HG02588 (cell line): ENCODE measurements around the gene IGF2.

Experiments used
- ATAC-seq: cut with Tn5 transposase; IDR thresholded peaks from one replicate; pipeline ENCODE4 v1.9.1; 2021; ENCODE audit warnings: mild to moderate bottlenecking, moderate library complexity; ENCODE audit not compliant: unreplicated experiment

IGF2 gene

GRCh38 chr11:2105511-2105910 is 33.7 kb downstream of the IGF2 start:
- no peak for ATAC-seq

DNA sequence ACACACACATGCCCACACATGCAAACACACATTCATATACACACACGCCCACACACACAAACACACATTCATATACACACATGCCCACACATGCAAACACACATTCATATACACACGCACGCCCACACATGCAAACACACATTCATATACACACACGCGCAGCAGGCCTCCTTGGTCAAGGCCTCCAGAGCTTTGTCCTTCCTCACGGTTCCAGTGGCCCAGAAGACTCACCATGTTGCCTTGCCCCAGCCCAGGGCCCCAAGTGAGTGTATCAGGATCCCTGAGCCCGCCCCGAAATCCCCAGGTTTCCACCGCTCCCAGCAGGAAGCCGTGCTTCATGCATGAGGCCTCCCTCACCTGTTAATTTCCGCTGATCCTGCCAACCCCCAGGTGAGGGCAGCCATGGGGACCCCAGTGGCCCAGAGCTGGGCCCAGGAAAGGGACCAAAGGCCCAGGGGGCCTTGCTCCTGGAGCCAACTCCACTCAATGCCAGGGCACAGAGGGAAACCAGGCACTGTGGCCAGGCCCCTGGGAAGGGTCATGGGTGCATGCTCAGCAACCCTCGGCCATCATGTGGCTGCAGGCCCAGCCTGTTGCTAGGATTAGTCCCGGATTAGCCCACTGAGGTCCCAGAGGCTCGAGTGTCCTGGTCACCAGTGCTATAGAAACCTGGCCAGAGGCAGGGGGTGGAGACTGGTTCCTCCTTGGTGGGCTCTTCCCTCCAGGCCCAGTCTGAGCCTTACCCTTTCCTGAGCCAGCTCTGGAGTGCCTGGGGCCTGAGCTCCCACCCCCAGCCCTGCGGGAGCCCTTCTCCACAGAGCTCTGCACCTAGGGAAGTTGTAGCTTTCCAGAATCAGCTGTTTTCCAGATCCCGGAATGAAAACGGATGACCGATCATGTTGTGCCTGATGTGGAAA is 34.4 kb downstream of the IGF2 start:
- no peak for ATAC-seq

- no peak for ATAC-seq
Observed at GRCh38 chr11:2103668-2104523, 35.3 kb downstream of the IGF2 start.

DNA sequence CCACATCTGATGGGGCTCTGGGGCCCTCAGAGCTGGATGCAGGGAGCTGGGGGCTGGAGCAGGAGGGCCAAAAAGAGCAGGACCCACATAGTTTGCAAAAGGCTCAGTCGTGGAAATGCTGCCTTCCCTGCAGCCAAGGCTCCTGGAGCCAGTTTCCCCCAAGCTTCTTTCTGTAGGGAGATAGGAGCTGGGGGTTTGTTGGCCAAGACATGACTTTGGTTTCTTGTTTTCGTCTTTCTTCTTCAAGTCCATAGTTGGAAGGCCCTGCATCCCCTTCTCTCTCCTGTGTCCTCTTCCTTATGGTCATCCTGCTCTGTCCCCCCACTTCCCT is 36.3 kb downstream of the IGF2 start:
- ATAC-seq = no peak

DNA sequence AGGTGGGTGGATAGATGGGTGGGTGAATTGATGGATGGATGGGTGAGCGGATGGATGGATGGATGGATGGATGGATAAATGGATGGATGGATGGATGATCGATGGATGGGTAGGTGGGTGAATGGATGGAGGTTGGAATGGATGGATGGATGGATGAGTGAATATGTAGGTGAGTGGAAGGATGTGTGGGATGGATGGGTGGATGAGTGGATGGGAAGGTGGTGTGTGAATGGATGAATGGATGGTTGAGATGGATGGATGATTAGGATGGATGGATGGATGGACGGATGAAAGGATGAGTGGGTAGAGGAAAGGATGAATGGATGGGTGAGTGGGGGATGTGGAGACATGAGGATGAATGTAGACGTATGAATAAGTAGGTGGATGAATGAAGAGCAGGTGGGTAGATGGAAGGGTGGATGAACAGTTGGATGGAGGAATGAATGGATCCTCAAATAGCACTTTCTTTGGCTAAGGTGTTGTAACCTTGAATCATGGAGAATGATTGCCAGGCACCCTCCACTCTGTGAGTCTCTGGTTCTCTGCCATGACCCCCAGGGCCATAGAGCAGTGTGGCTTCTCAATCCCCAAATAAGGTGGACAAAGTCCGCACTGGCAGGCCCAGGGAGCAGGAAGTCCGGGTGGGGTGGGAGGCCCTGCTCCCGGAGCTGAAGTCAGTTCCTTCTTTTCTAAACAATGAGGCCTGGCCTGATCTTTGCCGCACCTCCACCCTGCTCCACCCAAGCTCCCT is 36.9 kb downstream of the IGF2 start:
- no peak for ATAC-seq

- ATAC-seq = no peak
Observed at GRCh38 chr11:2101171-2101675, 38.0 kb downstream of the IGF2 start.

- ATAC-seq = no peak
Observed at GRCh38 chr11:2100361-2101170, 38.6 kb downstream of the IGF2 start.

DNA sequence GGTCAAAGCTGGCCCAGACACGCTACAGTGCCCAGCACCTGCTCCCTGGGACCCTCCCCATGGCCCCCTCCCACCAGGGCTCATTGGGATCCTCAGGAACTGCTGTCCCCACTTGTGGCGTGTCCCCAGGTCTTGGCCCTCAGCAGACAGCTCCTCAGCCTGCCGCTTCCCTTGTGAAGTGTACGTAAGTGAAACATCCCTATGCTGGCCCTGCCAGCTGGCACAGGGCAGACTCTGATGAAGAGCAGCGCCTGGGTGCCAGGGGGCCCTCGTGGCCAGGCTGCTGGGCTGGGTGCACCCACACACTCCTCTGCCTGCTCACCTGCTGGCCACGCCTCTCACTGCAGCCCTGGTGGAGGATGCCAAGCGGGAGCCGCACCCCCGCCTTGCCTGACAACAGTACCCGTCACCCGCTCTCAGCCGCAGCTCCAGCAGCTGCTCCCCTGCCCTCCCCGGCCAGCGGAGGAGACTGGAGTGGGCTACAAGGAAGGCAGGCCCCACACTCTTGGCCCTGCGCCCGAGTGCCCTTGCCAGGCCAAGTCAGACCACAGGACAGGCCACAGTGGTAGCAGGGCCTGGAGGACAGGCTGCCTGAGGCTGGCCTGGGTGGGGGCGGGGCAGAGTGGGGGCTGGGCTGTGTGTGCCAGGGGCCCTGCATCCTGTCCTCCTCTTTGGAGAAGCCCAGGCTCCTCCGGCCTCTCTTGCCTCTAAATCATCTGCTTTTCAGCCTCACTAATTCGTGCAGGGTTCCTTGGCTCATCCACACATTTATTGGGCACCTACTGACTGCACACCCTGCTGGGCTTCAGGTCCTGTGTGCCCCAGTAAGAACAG is 39.5 kb downstream of the IGF2 start:
- no peak for ATAC-seq

DNA sequence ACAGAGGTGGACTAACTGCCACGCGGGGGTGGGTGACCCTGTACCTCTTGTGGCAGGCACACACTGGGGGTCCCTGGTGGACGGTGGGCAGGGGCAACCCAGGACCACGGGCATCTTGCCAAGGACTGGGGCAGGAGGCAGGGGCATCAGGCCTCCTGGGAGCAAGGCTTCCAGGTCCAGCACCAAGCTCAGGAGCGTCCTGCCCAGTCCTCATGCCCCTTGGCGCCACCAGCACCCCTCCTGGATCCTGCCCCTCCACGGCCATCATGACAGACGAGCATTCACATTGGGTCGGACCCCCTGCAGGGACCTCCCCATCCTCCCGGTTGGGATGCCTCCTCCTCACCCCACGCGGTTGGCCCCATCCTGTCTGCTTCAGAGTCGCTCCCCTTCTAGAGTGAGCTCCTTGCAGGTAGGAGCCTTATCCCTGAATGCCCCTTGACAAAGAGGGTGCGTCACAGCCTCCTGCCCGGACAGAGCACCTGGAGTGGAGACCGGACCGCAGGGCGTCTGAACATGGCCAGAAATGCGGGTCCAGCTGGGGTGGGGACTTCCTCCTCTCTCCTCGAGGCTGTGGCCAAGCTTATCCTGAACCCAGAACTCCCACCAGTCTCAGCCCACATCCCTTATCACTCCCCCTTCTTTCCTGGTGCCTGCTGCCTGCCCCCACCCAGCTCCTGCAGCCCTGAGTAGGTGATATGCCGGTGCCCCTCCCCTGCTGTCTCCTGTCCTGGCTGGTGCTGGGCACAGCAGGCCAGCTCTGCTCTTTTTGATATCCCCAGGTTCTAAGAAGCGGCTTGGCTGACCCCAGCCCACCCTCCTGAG is 40.3 kb downstream of the IGF2 start:
- no peak for ATAC-seq

DNA sequence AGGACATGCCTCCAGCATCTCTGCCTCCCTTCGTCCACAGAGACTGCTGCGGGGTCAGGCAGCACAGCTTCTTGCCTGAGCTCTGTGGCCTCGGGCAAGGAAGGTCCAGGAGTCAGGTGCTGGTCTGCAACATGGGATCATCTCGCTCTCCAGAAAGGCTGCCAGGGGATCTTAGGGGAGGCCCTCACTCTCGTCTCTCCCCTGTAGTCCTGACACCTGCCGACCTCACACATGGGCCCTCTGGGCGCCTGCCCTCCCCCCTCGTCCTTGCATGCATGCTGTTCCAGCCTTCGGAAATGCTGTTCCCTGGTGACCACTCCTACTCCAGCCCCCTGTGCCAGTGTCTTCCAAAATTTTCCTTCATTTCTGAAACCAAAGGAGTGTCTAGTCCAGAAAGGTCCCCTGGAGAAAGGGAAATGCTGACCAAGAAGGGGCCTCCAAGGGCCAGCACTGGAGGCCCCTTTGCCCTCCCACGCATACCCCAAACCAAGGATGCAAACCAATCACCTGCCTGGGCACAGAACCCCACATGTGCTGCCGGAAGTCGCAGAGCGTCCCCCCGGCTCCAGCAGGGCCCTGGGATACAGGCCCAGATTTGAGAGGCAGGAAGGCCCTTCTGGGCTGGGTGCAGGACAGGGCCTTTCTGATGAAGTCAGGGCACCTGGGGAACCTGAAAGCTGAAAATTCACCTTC is 41.0 kb downstream of the IGF2 start:
- no peak for ATAC-seq

DNA sequence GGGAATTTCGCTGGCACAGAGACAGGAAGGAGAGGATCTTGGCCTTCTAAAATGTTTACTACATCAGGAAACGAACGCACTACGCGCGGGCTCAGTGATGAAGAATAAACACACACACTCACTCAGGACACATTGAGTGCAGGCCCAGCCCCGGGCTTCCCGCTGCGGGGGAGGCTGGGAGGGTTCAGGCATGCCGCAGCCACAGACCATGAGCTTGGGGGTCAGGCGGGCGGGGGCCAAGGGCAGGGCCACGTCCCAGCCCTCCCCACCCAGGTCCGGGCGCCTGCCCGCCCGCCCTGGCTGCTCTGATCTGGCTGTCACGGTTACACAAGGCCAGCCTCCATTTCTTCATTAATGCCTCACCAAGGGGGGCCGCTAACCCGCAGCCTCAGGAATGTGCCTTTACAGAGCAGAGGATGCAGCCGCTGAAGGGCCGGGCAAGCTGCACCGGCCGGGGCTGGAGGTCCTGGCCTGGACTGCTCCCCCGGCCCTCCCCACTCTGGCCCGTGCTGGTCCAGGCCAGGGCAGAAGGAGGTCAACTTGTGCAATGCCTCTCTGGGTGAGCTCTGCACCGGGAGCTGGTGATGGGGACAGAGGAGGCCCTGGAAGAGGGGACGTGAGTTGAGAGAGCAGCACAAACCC is 41.7 kb downstream of the IGF2 start:
- no peak for ATAC-seq

DNA sequence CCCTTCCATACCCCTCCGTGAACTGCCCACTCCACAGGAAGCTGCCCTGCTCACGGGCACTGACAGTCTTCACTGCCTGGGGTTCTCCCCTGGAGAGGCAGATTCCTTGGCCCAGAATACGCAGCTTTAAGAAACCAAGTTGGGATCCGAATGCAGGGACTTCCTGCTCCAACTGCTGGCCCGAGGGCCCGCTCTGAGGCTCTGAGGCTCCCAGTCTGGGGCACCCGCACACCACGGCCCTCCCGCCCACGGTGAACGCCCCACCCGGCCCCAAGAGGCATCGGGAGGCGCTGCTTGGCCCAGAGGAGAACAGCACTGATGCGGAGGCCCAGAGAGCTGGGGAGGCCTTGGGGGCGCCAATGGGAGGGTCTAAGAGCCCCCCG is 42.3 kb downstream of the IGF2 start:
- ATAC-seq = no peak

- no peak for ATAC-seq
Observed at GRCh38 chr11:2096011-2096918, 42.9 kb downstream of the IGF2 start.

DNA sequence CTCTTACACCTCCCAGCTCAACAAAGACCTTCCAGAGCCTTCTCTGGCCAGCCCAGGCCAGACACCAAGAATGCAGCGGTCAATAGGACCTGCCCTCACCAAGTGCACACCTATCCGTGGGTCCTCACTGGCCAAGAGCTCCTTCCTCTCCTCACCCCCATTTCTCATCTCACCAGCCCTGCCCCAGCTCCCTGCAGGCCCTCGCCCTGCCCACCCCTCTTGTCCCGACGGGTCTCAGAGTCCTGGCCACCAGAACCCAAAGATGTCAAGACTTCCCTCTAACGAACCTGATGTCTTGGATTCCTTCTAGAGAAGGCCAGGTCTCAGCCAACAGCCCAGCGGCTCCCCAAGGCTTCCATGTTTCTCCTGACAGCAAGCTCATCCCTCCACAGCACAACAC is 43.6 kb downstream of the IGF2 start:
- no peak for ATAC-seq

DNA sequence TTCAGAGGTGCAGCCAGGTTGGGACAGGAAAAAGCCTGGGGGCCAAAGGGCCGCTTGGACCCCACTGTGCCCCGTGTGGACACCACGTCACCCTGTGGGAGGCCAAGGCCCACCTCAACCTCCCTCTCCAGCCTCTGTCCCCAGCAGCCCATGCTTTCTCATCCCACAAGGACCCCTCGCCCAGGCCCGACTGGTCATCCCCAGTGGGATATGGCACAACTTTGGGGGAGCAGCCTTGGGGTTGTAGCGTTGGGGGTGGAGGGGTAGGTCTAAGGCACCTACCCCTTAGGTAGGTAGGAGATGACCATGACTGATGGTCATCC is 44.0 kb downstream of the IGF2 start:
- no peak for ATAC-seq

- no peak for ATAC-seq
Observed at GRCh38 chr11:2094354-2095197, 44.6 kb downstream of the IGF2 start.
